GM19239 (cell line): ENCODE data around the gene ETV5.

Source experiments
- DNase-seq: peaks from one replicate; pipeline ENCODE4 v3.0.0; 2011; ENCODE audit warnings: low spot score; ENCODE audit not compliant: insufficient read length
- FAIRE-seq: peaks from 2 replicates; lab custom pipeline; 2011; peaks lifted over from hg19 to GRCh38; lab: Jason Lieb, UNC

The ETV5 gene

GRCh38 chr3:186125118-186125517 lies 16.2 kb upstream of the ETV5 start:
- DNase-seq (no peak), FAIRE-seq (no peak)

DNA sequence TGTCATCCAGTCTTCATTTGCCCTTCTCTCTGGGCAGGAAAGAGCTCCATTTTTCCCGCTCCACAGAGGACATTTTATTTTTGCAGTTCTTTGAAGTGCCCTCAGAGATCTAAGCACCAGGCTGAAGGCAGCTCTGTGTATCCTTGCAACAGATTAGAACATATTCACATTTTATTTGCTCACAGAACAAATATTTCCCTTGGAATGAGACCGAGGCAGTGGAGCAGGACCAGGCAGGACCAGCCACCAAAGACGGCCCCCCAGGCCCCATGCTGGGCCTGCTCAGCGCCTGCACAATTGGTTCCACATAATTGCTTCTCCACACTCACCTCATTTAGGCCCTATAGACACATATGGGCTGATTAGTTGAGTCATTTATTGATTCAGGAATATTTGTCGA lies 15.7 kb upstream of the ETV5 start:
- no peak for DNase-seq
- FAIRE-seq = no peak

DNA sequence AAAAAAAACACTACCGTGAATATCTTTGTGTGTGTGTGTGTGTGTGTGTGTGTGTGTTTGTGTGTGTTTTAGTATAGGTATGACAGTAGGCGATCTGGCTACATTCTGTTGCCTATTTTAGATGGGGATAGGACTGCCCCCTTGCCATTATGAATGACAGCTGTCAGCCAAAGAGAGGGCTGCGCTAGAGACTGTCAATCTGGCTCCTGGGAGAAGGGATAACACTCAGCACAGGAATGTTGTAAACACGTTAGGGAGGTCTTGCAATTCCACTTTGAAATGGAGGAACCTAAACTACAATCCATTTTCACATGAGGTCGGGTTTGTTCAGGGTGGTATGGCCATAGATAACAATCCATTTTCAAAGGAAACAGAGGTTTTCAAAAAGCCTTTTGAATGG lies 14.1 kb upstream of the ETV5 start:
- FAIRE-seq (no peak), DNase-seq (no peak)

DNA sequence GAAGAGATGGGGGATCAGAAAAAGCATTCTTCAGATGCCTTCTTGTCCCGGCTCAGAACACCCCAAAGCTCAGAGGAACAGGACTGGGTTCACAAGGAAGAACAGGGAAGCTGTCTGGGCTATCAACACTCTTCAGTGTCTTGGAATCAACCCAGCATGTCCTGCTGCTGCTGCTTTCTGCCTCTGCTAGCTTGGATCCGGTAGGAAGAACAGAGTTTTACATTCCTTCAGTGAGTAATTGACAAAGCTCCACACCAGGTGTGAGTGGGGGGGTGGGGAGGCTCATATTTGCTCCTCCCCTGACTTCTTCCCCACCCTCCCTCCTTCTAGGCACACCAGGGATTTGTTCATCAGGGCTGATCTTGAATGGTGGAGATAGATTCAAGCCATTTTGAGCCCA lies 13.1 kb upstream of the ETV5 start:
- no peak for FAIRE-seq
- no peak for DNase-seq

DNA sequence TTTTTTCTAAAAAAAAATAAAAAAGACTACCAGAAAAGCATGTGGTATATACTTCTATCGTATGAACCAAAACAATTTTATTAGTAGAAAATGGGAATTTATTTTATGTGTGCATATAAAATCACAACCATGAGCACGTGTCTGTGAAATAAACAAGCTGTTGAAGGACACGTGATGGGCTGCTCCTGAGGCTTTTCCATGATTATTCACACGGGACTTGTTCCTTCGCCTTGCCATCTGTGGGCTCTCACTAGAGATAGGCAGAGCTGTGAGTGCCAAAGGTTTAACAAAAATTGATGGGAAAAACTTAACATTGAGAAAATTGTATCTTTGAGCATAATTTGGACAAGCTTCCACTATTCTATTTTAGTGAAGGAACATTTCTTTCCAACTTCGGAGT lies 12.4 kb upstream of the ETV5 start:
- FAIRE-seq (no peak), DNase-seq (no peak)

- DNase-seq (no peak), FAIRE-seq (no peak)
These were observed 10.6 kb upstream of the ETV5 start for GRCh38 chr3:186119499-186119898.

GRCh38 chr3:186118692-186119091 lies 9.8 kb upstream of the ETV5 start:
- FAIRE-seq (no peak), DNase-seq (no peak)

DNA sequence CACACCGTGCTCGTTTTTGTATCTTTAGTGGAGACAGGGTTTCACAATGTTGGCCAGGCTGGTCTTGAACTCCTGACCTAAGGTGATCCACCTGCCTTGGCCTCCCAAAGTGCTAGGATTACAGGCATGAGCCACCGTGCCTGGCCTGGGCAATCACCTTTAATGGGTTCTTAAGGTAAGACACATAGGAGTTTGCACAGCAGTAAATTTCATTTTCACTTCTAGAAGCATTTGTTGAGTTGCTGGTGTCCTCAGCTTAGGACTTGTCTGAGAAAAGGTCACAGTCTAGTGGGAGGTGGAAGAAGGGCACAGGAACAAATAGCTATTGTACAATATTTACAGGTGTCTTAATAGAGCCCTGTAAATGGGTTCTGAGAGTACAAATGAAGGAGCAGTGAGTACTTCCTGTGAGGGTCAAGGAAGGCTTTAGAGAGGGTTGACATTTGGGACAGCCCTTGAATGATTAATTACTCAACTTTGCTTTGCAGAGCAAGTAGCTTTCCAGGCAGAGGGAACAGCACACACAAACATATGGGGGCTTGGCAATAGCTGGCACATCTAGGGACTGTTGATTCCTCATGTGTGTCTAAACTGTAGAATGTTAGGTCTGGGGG lies 8.7 kb upstream of the ETV5 start:
- no peak for FAIRE-seq

DNA sequence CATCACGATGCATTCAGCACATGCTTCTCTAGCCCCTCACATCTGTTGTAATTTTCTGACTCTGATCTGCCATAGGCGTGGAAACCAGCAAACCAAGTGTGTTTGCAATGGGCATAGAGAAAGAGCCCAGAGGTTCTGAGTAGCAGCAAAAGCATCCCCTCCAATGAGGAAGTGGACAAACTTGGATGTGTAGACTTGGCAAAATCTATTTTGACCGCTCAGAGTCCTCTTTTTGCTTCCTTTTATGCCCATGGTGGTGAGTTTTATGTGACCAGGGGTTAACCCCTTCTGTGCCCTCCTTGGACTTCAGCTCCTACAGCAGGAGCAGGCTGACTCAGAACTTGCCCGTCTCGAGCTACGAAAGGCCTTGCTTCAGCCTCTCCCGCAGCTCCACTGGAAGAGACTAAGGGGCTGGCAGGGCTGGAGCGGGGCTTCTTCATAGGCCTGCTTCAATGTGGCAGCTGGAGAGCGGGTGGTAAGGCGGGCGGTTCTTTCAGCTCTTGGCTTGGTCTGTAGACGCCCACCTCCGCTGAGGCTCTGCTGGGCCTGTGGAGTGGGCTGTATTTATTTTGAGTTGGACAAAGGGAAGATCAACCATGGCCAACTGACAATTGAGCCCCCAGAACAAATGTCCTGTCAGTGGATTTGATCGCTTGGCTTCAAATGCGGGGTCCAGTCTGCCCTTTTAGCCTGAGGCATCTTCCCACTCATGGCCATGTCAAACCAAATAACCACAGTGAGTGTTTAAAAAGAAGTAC lies 6.5 kb upstream of the ETV5 start:
- DNase-seq = no peak

More for the DNA sequence above, 8.7 kb upstream of the ETV5 start:
- no peak for DNase-seq

GRCh38 chr3:186110975-186111974 lies 2.4 kb upstream of the ETV5 start:
- no peak for DNase-seq
- peak; percentile 23 for FAIRE-seq

More for the DNA sequence above, 6.5 kb upstream of the ETV5 start:
- no peak for FAIRE-seq

- FAIRE-seq = no peak
- DNase-seq = no peak
These were observed 1.3 kb upstream of the ETV5 start for GRCh38 chr3:186109897-186110803.

DNA sequence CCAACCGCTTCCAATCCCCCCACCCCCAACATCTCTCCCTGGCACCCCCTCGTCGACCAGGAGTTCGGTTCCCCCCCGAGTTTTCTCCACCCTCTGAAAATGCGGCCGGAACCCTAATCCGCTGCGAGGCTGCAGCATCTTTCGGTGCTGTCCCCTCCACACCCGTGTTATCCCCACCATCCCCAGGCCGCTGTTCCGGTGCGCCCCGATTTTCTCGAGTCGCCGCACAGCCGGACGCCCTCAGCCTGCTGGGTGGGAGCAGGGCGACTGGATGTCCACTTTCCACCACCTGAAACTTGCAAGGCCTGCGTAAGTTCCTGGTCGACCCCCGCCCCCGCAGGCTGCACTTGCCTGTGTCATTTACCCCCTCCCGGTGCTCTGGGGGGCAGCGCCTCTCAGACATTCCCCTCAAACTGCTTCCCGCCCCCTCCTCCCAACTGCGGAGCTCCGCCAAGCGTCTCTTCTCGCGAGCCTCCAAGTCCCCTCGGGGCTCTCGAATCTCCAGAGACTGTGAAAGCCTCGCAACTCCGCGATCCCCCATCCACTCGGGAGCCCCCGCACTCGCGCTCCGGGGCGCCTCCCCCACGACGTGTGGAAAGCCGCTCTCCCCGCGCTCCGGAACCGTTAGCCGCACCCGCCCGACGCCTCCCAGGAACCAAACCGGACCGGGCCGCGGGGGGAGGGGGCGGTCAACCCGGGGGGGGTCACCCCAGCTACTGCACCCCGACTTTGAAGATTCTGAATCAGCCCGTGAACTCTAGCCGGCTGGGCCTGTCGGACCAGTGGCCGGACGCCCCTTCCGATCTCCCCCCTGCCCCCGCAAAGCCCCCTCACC lies 566 bp downstream of the ETV5 start:
- DNase-seq (no peak), FAIRE-seq (peak; percentile 35)

- FAIRE-seq (peak; percentile 35), DNase-seq (peak; percentile 64)
These were observed 1.4 kb downstream of the ETV5 start for GRCh38 chr3:186107215-186108105.

DNA sequence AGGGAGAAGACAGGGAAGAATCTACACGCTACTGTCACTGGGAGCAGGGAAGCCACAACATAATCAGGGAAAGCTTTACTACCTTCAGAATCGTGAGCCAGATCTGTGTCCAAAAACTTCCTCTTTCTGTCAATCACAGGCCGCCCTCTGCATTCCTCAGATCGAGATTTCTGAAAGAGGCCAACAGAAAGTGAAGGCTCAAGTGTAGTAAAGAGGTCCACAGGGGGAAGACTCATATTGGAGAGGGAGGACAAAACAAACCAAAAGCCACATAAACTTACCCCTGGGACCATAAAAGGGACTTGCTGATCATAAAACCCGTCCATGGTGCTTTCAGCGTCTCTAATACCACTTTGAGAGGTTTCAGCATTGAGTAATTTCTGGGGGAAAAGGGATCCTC lies 3.3 kb downstream of the ETV5 start:
- DNase-seq (no peak), FAIRE-seq (no peak)

DNA sequence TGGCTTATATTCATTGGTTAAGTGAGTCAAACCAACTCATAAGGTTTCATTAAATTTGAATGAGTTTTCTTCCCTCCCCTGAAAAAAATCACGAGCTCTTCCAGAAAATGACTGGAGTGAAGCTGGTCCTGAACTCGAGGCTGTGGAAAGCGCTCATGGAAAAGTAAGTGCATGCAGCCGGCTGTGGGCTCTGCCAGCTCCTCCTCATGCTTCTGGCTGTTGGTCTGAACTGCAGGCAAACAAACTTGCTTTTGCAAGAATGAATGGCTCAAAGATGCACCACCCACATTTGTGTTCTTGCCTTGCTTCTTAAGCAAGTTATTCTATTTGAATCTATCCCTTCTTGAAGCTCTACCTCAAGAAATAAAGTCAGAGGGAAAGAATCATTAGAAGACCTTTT lies 6.2 kb downstream of the ETV5 start:
- DNase-seq (no peak), FAIRE-seq (no peak)

DNA sequence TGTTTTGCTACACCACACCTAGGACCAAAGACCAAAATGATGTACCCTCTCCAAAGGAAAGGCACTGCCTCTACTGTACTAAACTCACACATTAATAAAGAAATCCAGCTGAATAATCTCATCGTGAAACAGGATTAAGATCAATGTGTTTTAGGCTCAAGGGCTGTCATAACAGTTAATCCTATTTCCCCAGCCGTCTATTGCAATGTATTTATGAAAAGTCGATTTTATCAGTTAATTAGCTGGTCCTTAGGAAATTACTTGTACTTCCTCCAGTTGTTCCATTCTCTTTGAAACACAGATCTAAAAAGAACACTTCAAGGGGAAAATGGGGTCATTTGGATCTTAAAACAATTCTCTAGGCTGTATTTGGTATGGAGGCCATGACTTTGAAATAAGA lies 8.5 kb downstream of the ETV5 start:
- no peak for DNase-seq
- no peak for FAIRE-seq

DNA sequence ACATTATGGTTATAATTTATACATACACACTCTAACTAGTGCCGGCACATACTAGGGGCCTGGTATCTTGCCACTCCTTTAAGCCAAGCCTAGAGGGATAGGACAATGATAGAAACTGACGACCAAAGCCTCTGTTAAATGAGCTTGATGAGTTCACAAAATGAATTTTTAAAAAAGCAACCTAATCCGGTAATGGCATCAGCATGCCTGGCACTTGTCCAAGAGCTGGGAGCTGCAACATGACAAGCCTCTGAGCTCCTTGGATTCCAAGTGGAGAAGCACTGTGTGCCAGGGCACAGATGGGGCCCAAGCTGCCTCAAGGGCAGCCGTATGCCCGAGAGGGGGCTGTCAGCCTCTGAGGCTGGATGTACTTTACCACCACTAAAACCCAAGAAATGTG lies 9.7 kb downstream of the ETV5 start:
- DNase-seq (no peak), FAIRE-seq (no peak)

- FAIRE-seq (no peak), DNase-seq (no peak)
These were observed 10.1 kb downstream of the ETV5 start for GRCh38 chr3:186098740-186099139.
